Upper lobe of left lung (tissue), 6 donors: ENCODE measurements around the gene HYCC1. TPM values are rescaled to one million over a fixed set of nuclear protein-coding genes. Genes with fewer than 3 reads are reported as not detected.

ENCODE experiments used
- ATAC-seq, 2 donors: fragments of 200-7000 bp; cut with Tn5 transposase; one replicate each; pipeline ENCODE4 v1.9.1; 2022; ENCODE audit warnings: mild to moderate bottlenecking in 2 of 2, moderate library complexity in 2 of 2; ENCODE audit not compliant: low FRiP score in 2 of 2
- DNase-seq, 2 donors: peaks; one replicate each; pipeline ENCODE4 v3.0.0-alpha.2; 2019 to 2020
- H3K27ac ChIP-seq, 4 donors: fragments of 200-600 bp; sonication (generic); one replicate each; pipeline ENCODE4 v1.5.1; 2016 to 2019
- H3K27me3 ChIP-seq, 4 donors: fragments of 200-600 bp; sonication (generic); one replicate each; pipeline ENCODE4 v1.5.1; 2017 to 2019
- H3K36me3 ChIP-seq, 4 donors: fragments of 200-600 bp; sonication (generic); one replicate each; pipeline ENCODE4 v1.5.1; 2016 to 2019
- H3K4me1 ChIP-seq, 4 donors: fragments of 200-600 bp; sonication (generic); one replicate each; pipeline ENCODE4 v1.5.1; 2018 to 2019
- H3K4me3 ChIP-seq, 4 donors: fragments of 200-600 bp; sonication (generic); one replicate each; pipeline ENCODE4 v1.5.1; 2017 to 2019; ENCODE audit warnings: mild to moderate bottlenecking in 2 of 4, moderate library complexity in 1 of 4
- H3K9me3 ChIP-seq, 4 donors: fragments of 200-600 bp; sonication (generic); one replicate each; pipeline ENCODE4 v1.5.1; 2018 to 2019
- CTCF ChIP-seq, 6 experiments: fragments of 450-650 bp in 4 of 6; fragments of 200-600 bp in 2 of 6; sonication (generic) in 2 of 6; IDR thresholded peaks; one replicate each; pipeline ENCODE4 v1.5.1; 2016 to 2019; ENCODE audit warnings: antibody characterized with exemption in 6 of 6
- EP300 ChIP-seq, 4 donors: sonication (generic); formaldehyde crosslinking; IDR thresholded peaks; one replicate each; pipeline ENCODE4 v1.5.1; 2017; ENCODE audit warnings: antibody characterized with exemption in 4 of 4, control low read depth in 2 of 4
- POLR2A ChIP-seq, 4 donors: fragments of 450-650 bp; IDR thresholded peaks; one replicate each; pipeline ENCODE4 v1.5.1; 2016 to 2017; ENCODE audit warnings: antibody characterized with exemption in 4 of 4, mild to moderate bottlenecking in 2 of 4
- POLR2AphosphoS5 ChIP-seq, 2 donors: sonication (generic); formaldehyde crosslinking; IDR thresholded peaks; one replicate each; pipeline ENCODE4 v1.5.1; 2017; ENCODE audit warnings: antibody characterized with exemption in 2 of 2
- WGBS, 2 donors: methylation state at CpG; one replicate each; pipeline ENCODE4 v1.1.5; 2017 to 2018; 5-methylcytosine and 5-hydroxymethylcytosine counted together
- total RNA-seq, 6 donors: library from RNA; depleted of rRNA in 4 of 6; stranded (reverse); fragments of >200 nt in 4 of 6; gene quantifications; one replicate each; pipeline versions ENCODE4 v1.1.0 to v1.2.1, GENCODE V29; 2016 to 2021
- donor health status: DM: no; HTN: no; CAD: no; lungs with moderate emphysema.
- donor health status: DM: no; HTN: yes; CAD: no; lungs with severe emphysema.

Gene HYCC1
- total RNA-seq, 6 donors from 2014 or later, result 16.4 to 43.6 (median 38.8) TPM

- Histone ChIP-seq H3K4me1 (peaks cover 13 to 26% (median 19%) of the 10 kb centered on the region in 4 donors), H3K27me3 (no peaks in the 10 kb centered on the region), H3K36me3 (no peaks in the 10 kb centered on the region), H3K4me3 (no peak overlapping the region), H3K9me3 (no peaks in the 10 kb centered on the region), H3K27ac (no peak overlapping the region)
- TF ChIP-seq EP300 (IDR thresholded peaks at IDR 0.05) (no peak), CTCF (IDR thresholded peaks at IDR 0.05) (no peak), POLR2A (IDR thresholded peaks at IDR 0.05) (no peak), POLR2AphosphoS5 (IDR thresholded peaks at IDR 0.05) (no peak)
- DNase-seq (no peak), ATAC-seq (no peak)
Observed at GRCh38 chr7:23009303-23009702, 4.6 kb downstream of the HYCC1 start.

DNA sequence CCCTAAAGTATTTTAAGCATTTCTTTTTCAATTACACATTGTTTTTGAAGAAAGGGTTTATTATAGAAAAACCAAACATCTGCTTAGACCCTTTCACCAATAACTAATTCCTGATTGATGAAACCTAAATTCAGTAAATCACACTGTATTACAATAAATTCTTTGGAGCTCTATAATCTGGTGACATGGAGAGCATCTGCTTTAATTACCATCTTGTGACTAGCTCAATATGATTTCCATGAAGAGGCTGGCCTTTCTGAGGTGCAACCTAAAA is 9.7 kb downstream of the HYCC1 start:
- DNase-seq (no peak), ATAC-seq (no peak)
- no peaks in the 10 kb centered on the region for H3K9me3 ChIP-seq

GRCh38 chr7:23003505-23004246 is 10.3 kb downstream of the HYCC1 start:
- no peaks in the 10 kb centered on the region for H3K27me3 ChIP-seq
- 71 to 76% methylated on average over 2 of the region's 2 CpGs for WGBS, 2 donors
- H3K9me3 ChIP-seq, result no peaks in the 10 kb centered on the region
- no peaks in the 10 kb centered on the region for H3K36me3 ChIP-seq
- DNase-seq, result no peak
- H3K4me1 ChIP-seq, result peaks cover 0 to 6% (median 0%) of the 10 kb centered on the region in 4 donors
- ATAC-seq, result no peak
- H3K27ac ChIP-seq, result no peak overlapping the region
- no peak for TF ChIP-seq EP300 (IDR thresholded peaks at IDR 0.05)
- no peak overlapping the region for H3K4me3 ChIP-seq

More for the DNA sequence above, 9.7 kb downstream of the HYCC1 start:
- no peak overlapping the region for H3K27ac ChIP-seq
- no peak for TF ChIP-seq POLR2AphosphoS5 (IDR thresholded peaks at IDR 0.05)
- TF ChIP-seq CTCF (IDR thresholded peaks at IDR 0.05), result no peak
- TF ChIP-seq POLR2A (IDR thresholded peaks at IDR 0.05), result no peak
- no peak for TF ChIP-seq EP300 (IDR thresholded peaks at IDR 0.05)
- no peaks in the 10 kb centered on the region for H3K36me3 ChIP-seq
- H3K4me1 ChIP-seq, result peaks cover 0 to 6% (median 0%) of the 10 kb centered on the region in 4 donors
- no peak overlapping the region for H3K4me3 ChIP-seq
- H3K27me3 ChIP-seq, result no peaks in the 10 kb centered on the region

DNA sequence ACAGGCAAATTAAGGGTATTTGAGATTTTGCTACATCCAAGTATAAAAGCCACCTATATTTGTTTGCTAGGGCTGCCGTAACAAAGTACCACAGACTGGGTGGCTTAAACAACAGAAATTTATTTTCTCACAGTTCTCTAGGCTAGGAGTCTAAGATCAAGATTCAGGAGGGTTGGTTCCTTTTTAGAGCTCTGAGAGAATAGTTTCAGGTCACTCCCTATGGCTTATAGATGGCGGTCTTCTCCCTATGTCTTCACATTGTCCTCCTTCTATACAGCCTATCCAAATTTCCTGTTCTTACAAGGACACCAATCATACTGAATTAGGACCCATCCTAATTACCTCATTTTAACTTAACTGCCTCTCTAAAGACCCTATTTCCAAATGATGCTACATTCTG is 11.2 kb downstream of the HYCC1 start:
- no peaks in the 10 kb centered on the region for H3K36me3 ChIP-seq
- DNase-seq (no peak), ATAC-seq (no peak)
- H3K27ac ChIP-seq, result no peak overlapping the region
- WGBS, 2 donors, result 96 to 98% methylated on average over 2 of the region's 2 CpGs
- no peak for TF ChIP-seq POLR2A (IDR thresholded peaks at IDR 0.05)
- no peak for TF ChIP-seq EP300 (IDR thresholded peaks at IDR 0.05)
- TF ChIP-seq POLR2AphosphoS5 (IDR thresholded peaks at IDR 0.05), result no peak
- TF ChIP-seq CTCF (IDR thresholded peaks at IDR 0.05), result no peak
- H3K4me3 ChIP-seq, result no peak overlapping the region
- peaks cover 0 to 6% (median 0%) of the 10 kb centered on the region in 4 donors for H3K4me1 ChIP-seq
- no peaks in the 10 kb centered on the region for H3K27me3 ChIP-seq
- H3K9me3 ChIP-seq, result no peaks in the 10 kb centered on the region

DNA sequence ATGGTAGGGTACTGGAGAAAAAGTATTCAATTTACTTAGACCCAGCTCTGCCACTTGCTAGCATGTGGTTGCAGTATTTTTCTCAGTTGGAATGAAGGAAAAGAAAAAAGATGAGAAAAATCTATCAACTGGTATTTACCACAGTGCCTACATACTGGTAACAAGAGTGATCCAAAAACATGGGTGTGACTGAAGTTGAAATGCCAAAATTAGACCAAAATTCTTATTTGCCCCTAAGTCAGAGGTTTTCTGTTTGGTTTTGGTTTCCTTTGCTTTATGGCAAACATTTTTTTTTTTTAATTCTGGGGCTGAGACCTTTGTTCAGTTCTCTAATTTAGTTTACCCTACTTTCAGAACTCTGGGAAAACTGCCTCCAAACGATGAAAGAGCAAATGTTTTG is 12.3 kb downstream of the HYCC1 start:
- no peak overlapping the region for H3K27ac ChIP-seq
- H3K27me3 ChIP-seq, result no peaks in the 10 kb centered on the region
- 74 to 84% methylated on average over 1 of the region's 1 CpG for WGBS, 2 donors
- ATAC-seq (no peak), DNase-seq (no peak)
- H3K36me3 ChIP-seq, result no peaks in the 10 kb centered on the region
- TF ChIP-seq CTCF (IDR thresholded peaks at IDR 0.05), result no peak
- TF ChIP-seq EP300 (IDR thresholded peaks at IDR 0.05), result no peak
- no peak for TF ChIP-seq POLR2A (IDR thresholded peaks at IDR 0.05)
- TF ChIP-seq POLR2AphosphoS5 (IDR thresholded peaks at IDR 0.05), result no peak
- no peaks in the 10 kb centered on the region for H3K9me3 ChIP-seq
- no peak overlapping the region for H3K4me3 ChIP-seq
- peaks cover 0 to 6% (median 2%) of the 10 kb centered on the region in 4 donors for H3K4me1 ChIP-seq
